Activated naive CD4-positive, alpha-beta T cell treated with anti-CD3 and anti-CD28 coated beads, Interleukin-2, amount 50 U/mL, for 24 hours (primary cell): ENCODE data around the gene HDAC7.
A peak's percentile ranks its signal among the peaks of the same experiment; 100 is the strongest.
"Not testable (repeated sequence)": the region's sequence is repeated elsewhere in the genome, so short reads cannot be mapped to it uniquely, and the experiment has no call there.

Experiments
- H3K27ac Mint-ChIP-seq: one replicate; pipeline ENCODE4 v1.8.0; 2021; ENCODE audit warnings: mild to moderate bottlenecking, mixed read lengths
- H3K27me3 Mint-ChIP-seq: one replicate; pipeline ENCODE4 v1.8.0; 2021; ENCODE audit warnings: mixed read lengths
- H3K36me3 Mint-ChIP-seq: one replicate; pipeline ENCODE4 v1.8.0; 2021; ENCODE audit warnings: mixed read lengths
- H3K4me1 Mint-ChIP-seq: one replicate; pipeline ENCODE4 v1.8.0; 2021; ENCODE audit warnings: mixed read lengths
- H3K4me3 Mint-ChIP-seq: one replicate; pipeline ENCODE4 v1.8.0; 2021; ENCODE audit warnings: mild to moderate bottlenecking, mixed read lengths
- H3K9me3 Mint-ChIP-seq: one replicate; pipeline ENCODE4 v1.8.0; 2021; ENCODE audit warnings: mixed read lengths

Gene HDAC7

DNA sequence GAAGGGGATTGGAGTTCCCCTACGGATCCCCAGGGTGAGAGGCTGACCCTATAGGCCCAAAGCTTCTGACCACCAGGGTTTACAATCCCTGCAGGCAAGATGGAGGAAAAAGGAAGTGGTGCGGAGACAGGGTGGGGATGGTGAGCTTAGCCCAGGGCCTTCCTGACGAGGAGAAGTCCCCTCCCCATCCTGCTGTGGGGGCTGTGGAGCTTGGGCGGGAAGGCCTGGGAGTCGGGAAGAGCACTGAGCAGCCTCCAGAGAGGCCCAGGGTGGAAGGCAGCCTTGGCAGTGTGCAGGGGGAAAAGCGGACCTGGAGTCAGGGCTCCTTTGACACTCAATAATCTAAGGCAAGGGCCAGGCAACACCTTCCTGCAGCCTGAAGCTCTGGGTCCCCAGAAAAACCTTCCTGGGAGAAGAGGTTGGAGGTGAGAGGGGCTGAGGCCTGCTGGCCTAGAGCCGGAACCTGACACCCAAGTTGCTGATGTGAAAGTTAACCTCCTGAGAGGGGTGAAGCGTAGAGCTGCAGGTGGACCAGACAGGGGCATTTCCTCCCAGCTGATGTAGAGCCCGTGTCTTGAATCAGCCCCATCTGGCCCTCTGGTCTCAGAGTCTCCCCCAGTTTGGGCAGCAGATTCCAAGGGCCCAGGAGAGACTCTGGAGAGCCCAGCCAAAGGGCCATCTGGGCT is 6.0 kb downstream of the HDAC7 start:
- peak overlapping the region; percentile 92 for H3K4me3 Mint-ChIP-seq
- peaks cover 8% of the 10 kb centered on the region for H3K36me3 Mint-ChIP-seq
- peaks cover 86% of the 10 kb centered on the region for H3K4me1 Mint-ChIP-seq
- H3K27ac Mint-ChIP-seq: peak overlapping the region; percentile 98
- no peaks in the 10 kb centered on the region for H3K9me3 Mint-ChIP-seq
- H3K27me3 Mint-ChIP-seq: no peaks in the 10 kb centered on the region

DNA sequence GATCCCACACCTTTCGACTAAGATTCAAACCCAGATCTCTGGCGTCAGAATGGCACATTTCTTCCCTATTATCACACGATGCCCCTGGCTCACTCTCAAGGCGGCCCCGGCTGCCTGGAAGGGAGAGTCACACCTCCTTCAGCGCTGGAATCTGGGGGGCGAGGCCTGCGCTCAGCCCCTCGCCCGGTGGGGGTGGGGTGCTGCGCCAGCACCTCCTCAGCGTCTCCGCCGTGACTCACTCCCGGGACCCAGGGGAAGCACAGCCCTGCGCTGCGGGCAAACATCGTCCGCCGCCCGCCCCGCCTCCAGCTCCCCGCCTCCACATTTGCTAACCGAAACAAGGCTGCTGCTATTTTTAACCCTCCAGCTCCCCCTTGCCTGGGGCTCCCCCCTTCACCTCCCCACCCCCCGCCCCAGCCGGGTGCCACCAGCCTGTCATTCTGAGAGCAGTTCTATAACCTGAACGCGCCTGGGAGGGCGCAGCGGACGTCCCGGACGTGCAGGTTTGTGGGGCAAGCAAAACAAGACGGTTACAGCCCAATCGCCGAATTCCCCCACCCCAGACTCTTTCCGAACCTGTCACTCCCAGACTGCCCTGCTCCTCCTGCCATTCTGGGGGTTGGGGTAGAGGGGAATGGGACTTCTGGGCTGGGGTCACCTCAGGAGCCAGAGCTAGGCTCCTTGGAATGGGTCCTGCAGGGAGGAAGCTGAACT is 6.7 kb downstream of the HDAC7 start:
- Mint-ChIP-seq H3K36me3 (peaks cover 8% of the 10 kb centered on the region), H3K27me3 (no peaks in the 10 kb centered on the region), H3K27ac (peak overlapping the region; percentile 98), H3K4me3 (peak overlapping the region; percentile 92), H3K9me3 (no peaks in the 10 kb centered on the region), H3K4me1 (peaks cover 92% of the 10 kb centered on the region)

- H3K27ac Mint-ChIP-seq: peak overlapping the region; percentile 98
- peaks cover 92% of the 10 kb centered on the region for H3K4me1 Mint-ChIP-seq
- H3K27me3 Mint-ChIP-seq: no peaks in the 10 kb centered on the region
- peaks cover 8% of the 10 kb centered on the region for H3K36me3 Mint-ChIP-seq
- H3K4me3 Mint-ChIP-seq: peak overlapping the region; percentile 92
- no peaks in the 10 kb centered on the region for H3K9me3 Mint-ChIP-seq
These were observed 7.9 kb downstream of the HDAC7 start for GRCh38 chr12:47811581-47812484.

- Mint-ChIP-seq H3K4me3 (peak overlapping the region; percentile 79), H3K4me1 (peaks cover 93% of the 10 kb centered on the region), H3K27me3 (no peaks in the 10 kb centered on the region), H3K9me3 (no peaks in the 10 kb centered on the region), H3K27ac (peak overlapping the region; percentile 98), H3K36me3 (peaks cover 8% of the 10 kb centered on the region)
These were observed 8.7 kb downstream of the HDAC7 start for GRCh38 chr12:47811072-47811396.

DNA sequence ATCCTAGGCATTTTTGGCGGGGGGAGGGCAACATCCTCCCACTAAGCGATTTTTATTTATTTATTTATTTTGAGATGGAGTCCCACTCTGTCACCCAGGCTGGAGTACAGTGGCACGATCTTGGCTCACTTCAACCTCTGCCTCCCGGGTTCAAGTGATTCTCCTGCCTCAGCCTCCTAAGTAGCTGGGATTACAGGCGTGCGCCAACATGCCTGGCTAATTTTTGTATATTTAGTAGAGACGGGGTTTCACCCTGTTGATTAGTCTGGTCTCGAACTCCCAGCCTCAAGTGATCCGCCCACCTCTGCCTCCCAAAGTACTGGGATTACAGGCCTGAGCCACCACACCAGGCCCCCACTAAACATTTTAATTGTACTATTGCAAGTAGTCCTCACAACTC is 10.2 kb downstream of the HDAC7 start:
- not testable (repeated sequence) for H3K9me3 Mint-ChIP-seq, H3K36me3 Mint-ChIP-seq, H3K27me3 Mint-ChIP-seq
- Mint-ChIP-seq H3K4me1 (peaks cover 94% of the 10 kb centered on the region), H3K27ac (peak overlapping the region; percentile 68), H3K4me3 (peak overlapping the region; percentile 39)

DNA sequence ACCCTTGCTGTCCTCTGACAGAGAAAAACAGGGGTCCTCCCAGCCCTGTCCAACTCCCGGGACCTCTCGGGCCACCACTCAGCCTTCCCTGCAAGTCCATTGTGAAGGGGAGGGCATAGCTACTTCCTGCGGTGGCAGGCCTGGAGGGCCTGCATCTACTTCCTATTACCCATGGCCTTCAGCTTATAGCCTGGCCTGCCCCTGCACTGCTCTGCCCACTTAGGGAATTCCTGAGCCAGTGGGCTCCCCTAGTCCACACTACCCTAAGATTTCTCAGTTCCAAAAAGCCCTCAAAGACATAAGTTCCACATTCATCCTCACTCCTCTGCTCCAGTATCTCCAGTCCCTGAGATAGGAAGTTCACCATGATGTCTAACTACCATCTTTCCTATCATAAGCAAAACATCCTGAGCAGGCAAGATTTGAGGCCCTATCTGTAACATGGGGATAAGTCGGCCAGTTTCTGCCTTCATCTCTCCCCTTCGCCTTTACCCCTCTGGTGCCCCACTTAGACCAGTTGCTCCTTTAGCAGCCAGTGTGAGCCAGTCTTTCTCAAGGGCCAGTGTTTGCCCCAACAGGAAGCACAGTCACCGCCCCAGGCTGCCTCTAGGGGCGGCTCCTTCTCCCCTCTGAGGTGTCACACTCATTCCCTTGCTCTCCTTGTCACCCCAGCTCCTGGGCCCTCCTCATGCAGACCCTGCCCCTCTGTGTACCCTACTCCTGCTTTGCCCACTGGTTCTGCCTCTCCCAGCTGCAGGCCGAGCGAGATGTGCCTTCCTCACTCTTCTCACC is 10.9 kb downstream of the HDAC7 start:
- Mint-ChIP-seq H3K4me3 (peak overlapping the region; percentile 66), H3K4me1 (peaks cover 94% of the 10 kb centered on the region), H3K9me3 (no peaks in the 10 kb centered on the region), H3K27me3 (no peaks in the 10 kb centered on the region), H3K27ac (peak overlapping the region; percentile 93), H3K36me3 (no peaks in the 10 kb centered on the region)

- H3K27ac Mint-ChIP-seq: peak overlapping the region; percentile 93
- H3K36me3 Mint-ChIP-seq: no peaks in the 10 kb centered on the region
- no peaks in the 10 kb centered on the region for H3K27me3 Mint-ChIP-seq
- H3K9me3 Mint-ChIP-seq: no peaks in the 10 kb centered on the region
- peaks cover 94% of the 10 kb centered on the region for H3K4me1 Mint-ChIP-seq
- H3K4me3 Mint-ChIP-seq: peak overlapping the region; percentile 66
These were observed 11.7 kb downstream of the HDAC7 start for GRCh38 chr12:47808050-47808449.

- H3K9me3 Mint-ChIP-seq: no peaks in the 10 kb centered on the region
- H3K4me3 Mint-ChIP-seq: peak overlapping the region; percentile 66
- no peaks in the 10 kb centered on the region for H3K36me3 Mint-ChIP-seq
- H3K27ac Mint-ChIP-seq: peak overlapping the region; percentile 93
- H3K27me3 Mint-ChIP-seq: no peaks in the 10 kb centered on the region
- peaks cover 98% of the 10 kb centered on the region for H3K4me1 Mint-ChIP-seq
These were observed 12.4 kb downstream of the HDAC7 start for GRCh38 chr12:47807338-47807737.

GRCh38 chr12:47805417-47805816 is 14.3 kb downstream of the HDAC7 start:
- Mint-ChIP-seq H3K36me3 (no peaks in the 10 kb centered on the region), H3K27me3 (no peaks in the 10 kb centered on the region), H3K4me3 (peak overlapping the region; percentile 61), H3K27ac (peak overlapping the region; percentile 93), H3K4me1 (peaks cover 99% of the 10 kb centered on the region), H3K9me3 (no peaks in the 10 kb centered on the region)

DNA sequence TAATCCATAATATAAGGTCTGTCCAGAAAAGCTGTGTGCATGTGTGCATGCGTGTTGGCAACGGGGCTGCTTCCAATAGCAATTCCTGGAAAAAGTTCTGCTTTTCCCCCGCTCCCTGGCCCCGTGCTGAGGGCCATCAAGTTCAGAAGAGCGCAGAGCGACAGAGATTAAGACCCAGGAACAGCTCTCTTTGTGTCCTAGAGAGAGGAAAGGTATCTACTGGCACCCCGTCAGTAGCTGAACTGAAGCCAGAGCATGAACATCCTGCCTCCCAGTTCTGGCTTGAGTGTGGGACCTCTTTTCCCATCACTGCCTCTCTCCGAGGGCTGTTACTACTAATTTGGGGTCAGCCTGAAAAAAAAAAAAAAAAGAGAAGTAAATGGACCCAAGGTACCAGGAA is 15.5 kb downstream of the HDAC7 start:
- H3K27ac Mint-ChIP-seq: peak overlapping the region; percentile 93
- peak overlapping the region; percentile 39 for H3K4me3 Mint-ChIP-seq
- peaks cover 98% of the 10 kb centered on the region for H3K4me1 Mint-ChIP-seq
- no peaks in the 10 kb centered on the region for H3K36me3 Mint-ChIP-seq
- H3K9me3 Mint-ChIP-seq: no peaks in the 10 kb centered on the region
- no peaks in the 10 kb centered on the region for H3K27me3 Mint-ChIP-seq

DNA sequence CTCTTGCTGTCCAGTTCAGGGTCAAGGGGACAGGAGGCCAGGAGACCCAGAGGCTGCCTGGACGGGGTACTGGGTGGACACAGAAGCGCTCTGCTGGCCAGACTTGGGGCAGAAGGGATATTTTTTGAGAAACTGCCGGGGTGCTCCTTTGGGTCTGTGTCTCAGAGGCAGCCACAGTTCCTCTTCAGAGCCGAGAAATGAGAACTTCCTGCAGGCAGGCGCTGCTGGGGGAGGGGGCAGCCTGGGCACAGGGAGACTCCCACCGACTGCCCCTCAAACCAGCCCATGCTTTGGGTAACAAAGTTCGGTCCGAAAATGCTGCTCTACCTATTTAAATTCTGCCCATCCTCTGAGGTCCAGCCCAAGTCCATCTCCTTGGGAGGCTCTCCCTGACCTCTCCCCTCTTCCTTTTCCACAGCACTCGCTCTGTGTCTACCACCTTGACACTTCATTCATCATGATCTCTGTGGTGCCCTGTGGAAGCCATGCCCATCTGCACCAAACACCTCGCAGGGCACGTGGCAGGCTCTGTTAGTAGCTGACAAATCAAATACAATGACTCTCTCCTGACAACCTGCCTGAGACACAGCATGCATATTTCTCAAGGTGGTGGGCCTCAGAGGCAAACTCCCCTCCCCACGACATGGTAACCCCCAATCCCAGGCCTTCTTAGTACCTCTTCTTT is 16.4 kb downstream of the HDAC7 start:
- H3K27me3 Mint-ChIP-seq: no peaks in the 10 kb centered on the region
- peak overlapping the region; percentile 46 for H3K4me3 Mint-ChIP-seq
- H3K4me1 Mint-ChIP-seq: peaks cover 92% of the 10 kb centered on the region
- H3K9me3 Mint-ChIP-seq: no peaks in the 10 kb centered on the region
- H3K27ac Mint-ChIP-seq: peak overlapping the region; percentile 80
- H3K36me3 Mint-ChIP-seq: no peaks in the 10 kb centered on the region

DNA sequence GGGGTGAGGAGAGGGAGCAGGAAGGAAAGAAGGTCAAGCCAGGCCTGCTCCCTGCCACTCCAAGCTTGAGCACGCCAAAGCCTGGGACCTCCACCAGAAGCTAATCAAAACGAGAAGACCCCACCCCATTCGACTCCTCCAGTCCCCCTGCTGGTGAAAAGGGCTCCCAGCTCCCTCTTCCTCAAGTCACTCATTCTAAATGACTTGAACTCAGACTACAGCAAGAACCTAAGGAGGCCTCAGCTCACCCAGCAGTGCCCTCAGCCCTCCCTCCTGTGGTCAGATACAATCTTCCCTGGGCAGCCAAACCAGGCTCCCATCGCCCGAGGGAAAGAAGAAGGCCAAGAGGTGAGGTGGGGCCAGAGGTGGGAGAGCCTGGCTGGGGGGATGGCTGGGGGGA is 17.4 kb downstream of the HDAC7 start:
- Mint-ChIP-seq H3K4me1 (peaks cover 88% of the 10 kb centered on the region), H3K27ac (peak overlapping the region; percentile 80), H3K36me3 (peaks cover 2% of the 10 kb centered on the region), H3K27me3 (no peaks in the 10 kb centered on the region), H3K9me3 (no peaks in the 10 kb centered on the region), H3K4me3 (peak overlapping the region; percentile 23)

- no peaks in the 10 kb centered on the region for H3K27me3 Mint-ChIP-seq
- peaks cover 2% of the 10 kb centered on the region for H3K36me3 Mint-ChIP-seq
- H3K4me1 Mint-ChIP-seq: peaks cover 84% of the 10 kb centered on the region
- H3K9me3 Mint-ChIP-seq: no peaks in the 10 kb centered on the region
- H3K27ac Mint-ChIP-seq: peak overlapping the region; percentile 80
- H3K4me3 Mint-ChIP-seq: peak overlapping the region; percentile 47
These were observed 17.8 kb downstream of the HDAC7 start for GRCh38 chr12:47801904-47802246.

DNA sequence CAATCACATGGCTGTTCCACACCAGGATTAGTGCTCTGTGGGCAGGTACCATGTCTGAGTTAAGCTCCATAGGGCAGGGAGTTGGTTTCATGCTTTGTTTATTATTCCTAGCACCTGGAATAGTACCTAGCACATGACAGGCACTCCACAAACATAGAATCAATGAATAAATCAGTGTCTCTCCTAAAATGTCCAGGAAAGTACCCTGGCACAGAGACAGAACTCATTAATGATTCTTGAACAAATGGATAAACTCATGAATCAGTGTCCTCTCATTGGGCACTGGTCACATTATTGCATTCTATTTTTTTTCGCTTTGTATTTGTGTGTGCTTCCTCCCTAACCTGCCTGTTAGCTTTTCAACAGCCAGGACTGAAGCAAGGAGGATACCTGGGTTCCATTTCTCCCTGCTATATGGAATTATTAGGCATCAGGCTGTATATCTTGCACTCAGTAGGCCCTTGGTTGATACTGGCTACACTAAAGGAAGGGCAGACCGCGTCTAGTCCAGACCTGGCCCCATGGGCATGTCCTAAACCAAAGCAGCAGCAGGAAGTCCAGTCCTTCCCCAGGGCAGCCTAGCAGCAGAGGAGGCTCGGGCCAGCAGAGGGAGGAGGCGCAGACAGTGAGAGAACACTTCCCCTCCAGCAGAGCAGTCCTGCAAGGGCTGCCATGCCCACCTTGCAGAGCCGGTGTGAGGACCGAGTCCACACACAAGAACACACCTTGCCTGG is 18.4 kb downstream of the HDAC7 start:
- Mint-ChIP-seq H3K27me3 (no peaks in the 10 kb centered on the region), H3K9me3 (no peaks in the 10 kb centered on the region), H3K36me3 (peaks cover 2% of the 10 kb centered on the region), H3K27ac (peak overlapping the region; percentile 51), H3K4me3 (no peak overlapping the region), H3K4me1 (peaks cover 78% of the 10 kb centered on the region)
